Hepatocyte (in vitro differentiated cells): ENCODE measurements around the gene NUDT21.

ENCODE experiments used
- EZH2 ChIP-seq: fragments of 200-600 bp; sonication (generic); IDR thresholded peaks from 2 replicates; pipeline ENCODE4 v1.6.1; 2016; ENCODE audit warnings: antibody characterized with exemption, mild to moderate bottlenecking, borderline replicate concordance
- EZH2phosphoT487 ChIP-seq: fragments of 200-600 bp; sonication (generic); IDR thresholded peaks from one replicate; pipeline ENCODE4 v1.6.1; 2018; ENCODE audit warnings: antibody characterized with exemption, mild to moderate bottlenecking, low read depth, moderate library complexity; ENCODE audit not compliant: unreplicated experiment, severe bottlenecking
- TF ChIP-seq, protein P1 (sequence below): fragments of 200-600 bp; sonication (generic); IDR thresholded peaks from 2 replicates; pipeline ENCODE4 v1.5.1; 2016; ENCODE audit warnings: antibody characterized with exemption, mild to moderate bottlenecking; ENCODE audit not compliant: poor library complexity

- TF ChIP-seq EZH2 (no peak), EZH2phosphoT487 (no peak)
- TF ChIP-seq, protein P1, sequence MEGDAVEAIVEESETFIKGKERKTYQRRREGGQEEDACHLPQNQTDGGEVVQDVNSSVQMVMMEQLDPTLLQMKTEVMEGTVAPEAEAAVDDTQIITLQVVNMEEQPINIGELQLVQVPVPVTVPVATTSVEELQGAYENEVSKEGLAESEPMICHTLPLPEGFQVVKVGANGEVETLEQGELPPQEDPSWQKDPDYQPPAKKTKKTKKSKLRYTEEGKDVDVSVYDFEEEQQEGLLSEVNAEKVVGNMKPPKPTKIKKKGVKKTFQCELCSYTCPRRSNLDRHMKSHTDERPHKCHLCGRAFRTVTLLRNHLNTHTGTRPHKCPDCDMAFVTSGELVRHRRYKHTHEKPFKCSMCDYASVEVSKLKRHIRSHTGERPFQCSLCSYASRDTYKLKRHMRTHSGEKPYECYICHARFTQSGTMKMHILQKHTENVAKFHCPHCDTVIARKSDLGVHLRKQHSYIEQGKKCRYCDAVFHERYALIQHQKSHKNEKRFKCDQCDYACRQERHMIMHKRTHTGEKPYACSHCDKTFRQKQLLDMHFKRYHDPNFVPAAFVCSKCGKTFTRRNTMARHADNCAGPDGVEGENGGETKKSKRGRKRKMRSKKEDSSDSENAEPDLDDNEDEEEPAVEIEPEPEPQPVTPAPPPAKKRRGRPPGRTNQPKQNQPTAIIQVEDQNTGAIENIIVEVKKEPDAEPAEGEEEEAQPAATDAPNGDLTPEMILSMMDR, result no peak
Measured at GRCh38 chr16:56450986-56451752, at the start of gene NUDT21, which contains the start of gene OGFOD1.
